GM23338 (cell line): Measurements from ENCODE around the gene KIAA0408. TPM values are rescaled to one million over a fixed set of nuclear protein-coding genes. Genes with fewer than 3 reads are reported as not detected.
A peak's percentile ranks its signal among the peaks of the same experiment; 100 is the strongest.
"Not testable (repeated sequence)": the region's sequence is repeated elsewhere in the genome, so short reads cannot be mapped to it uniquely, and the experiment has no call there.

ENCODE experiments used
- ATAC-seq: fragments of 200-7000 bp; cut with Tn5 transposase; 3 replicates; pipeline ENCODE4 v1.9.1; 2020
- DNase-seq: peaks from one replicate; pipeline ENCODE4 v3.0.0-alpha.2; 2015; ENCODE audit warnings: low spot score
- H2AFZ ChIP-seq: fragments of 200-600 bp; sonication (generic); 2 replicates; pipeline ENCODE4 v1.8.0; 2016; ENCODE audit warnings: antibody characterized with exemption, mild to moderate bottlenecking, moderate library complexity
- H3F3A ChIP-seq: fragments of 200-600 bp; sonication (generic); replicated peaks from 2 replicates; pipeline ENCODE4 v1.8.0; 2017; ENCODE audit warnings: antibody characterized with exemption, mixed run types, low read depth
- H3K27ac ChIP-seq: fragments of 200-600 bp; sonication (generic); 2 replicates; pipeline ENCODE4 v1.6.1; 2016; ENCODE audit warnings: low read depth
- H3K27me3 ChIP-seq: fragments of 200-600 bp; sonication (generic); 2 replicates; pipeline ENCODE4 v1.8.0; 2016; ENCODE audit warnings: mild to moderate bottlenecking, mixed run types, moderate library complexity; ENCODE audit not compliant: insufficient read depth
- H3K36me3 ChIP-seq: fragments of 200-600 bp; sonication (generic); 2 replicates; pipeline ENCODE4 v1.8.0; 2016; ENCODE audit warnings: mild to moderate bottlenecking; ENCODE audit not compliant: insufficient read depth
- H3K4me1 ChIP-seq: fragments of 200-600 bp; sonication (generic); 2 replicates; pipeline ENCODE4 v1.8.0; 2016; ENCODE audit warnings: mild to moderate bottlenecking, moderate library complexity; ENCODE audit not compliant: insufficient read depth
- H3K4me2 ChIP-seq: fragments of 200-600 bp; sonication (generic); 2 replicates; pipeline ENCODE4 v1.7.1; 2017; ENCODE audit warnings: mixed run types
- H3K4me3 ChIP-seq: fragments of 200-600 bp; sonication (generic); 2 replicates; pipeline ENCODE4 v1.6.1; 2016; ENCODE audit warnings: mixed run types
- H3K79me2 ChIP-seq: fragments of 200-600 bp; sonication (generic); replicated peaks from 2 replicates; pipeline ENCODE4 v1.8.0; 2017; ENCODE audit warnings: mild to moderate bottlenecking; ENCODE audit not compliant: insufficient read depth
- H3K9me2 ChIP-seq: fragments of 200-600 bp; sonication (generic); 2 replicates; pipeline ENCODE4 v1.8.0; 2017; ENCODE audit not compliant: insufficient read depth
- H4K20me1 ChIP-seq: fragments of 200-600 bp; sonication (generic); replicated peaks from 2 replicates; pipeline ENCODE4 v1.8.0; 2017; ENCODE audit warnings: mild to moderate bottlenecking; ENCODE audit not compliant: insufficient read depth
- H3K27ac Mint-ChIP-seq: 2 replicates; pipeline ENCODE4 v1.8.0; 2020; ENCODE audit warnings: inconsistent platforms, mild to moderate bottlenecking, moderate library complexity, mixed read lengths
- H3K27me3 Mint-ChIP-seq: 3 replicates; pipeline ENCODE4 v1.8.0; 2022; ENCODE audit warnings: low read depth, mild to moderate bottlenecking, moderate library complexity, mixed read lengths, inconsistent platforms; ENCODE audit not compliant: insufficient read depth, poor library complexity
- H3K36me3 Mint-ChIP-seq: 3 replicates; pipeline ENCODE4 v1.8.0; 2021; ENCODE audit warnings: low read depth, mild to moderate bottlenecking, inconsistent platforms, moderate library complexity, mixed read lengths
- H3K4me1 Mint-ChIP-seq: 3 replicates; pipeline ENCODE4 v1.8.0; 2020; ENCODE audit warnings: mild to moderate bottlenecking, inconsistent platforms, mixed read lengths
- H3K4me3 Mint-ChIP-seq: 3 replicates; pipeline ENCODE4 v1.8.0; 2021; ENCODE audit warnings: moderate library complexity, mild to moderate bottlenecking, inconsistent platforms, mixed read lengths
- H3K9me3 Mint-ChIP-seq: 3 replicates; pipeline ENCODE4 v1.8.0; 2020; ENCODE audit warnings: moderate library complexity, mild to moderate bottlenecking, inconsistent platforms, mixed read lengths
- CREB1 ChIP-seq: fragments of 250-450 bp; sonication (Bioruptor Pico); IDR thresholded peaks from 2 replicates; pipeline ENCODE4 v1.5.0; 2020; ENCODE audit warnings: low read depth, mild to moderate bottlenecking, moderate library complexity
- EZH2 ChIP-seq: fragments of 200-600 bp; sonication (generic); IDR thresholded peaks from one replicate; pipeline ENCODE4 v1.8.0; 2017; ENCODE audit warnings: antibody characterized with exemption, mild to moderate bottlenecking, low read depth; ENCODE audit not compliant: unreplicated experiment
- EZH2phosphoT487 ChIP-seq: fragments of 200-600 bp; sonication (generic); IDR thresholded peaks from one replicate; pipeline ENCODE4 v1.8.1; 2018; ENCODE audit warnings: antibody characterized with exemption; ENCODE audit not compliant: unreplicated experiment
- JUNB ChIP-seq: IDR thresholded peaks from one replicate; pipeline ENCODE4 v1.6.1; 2016; ENCODE audit warnings: antibody characterized with exemption; ENCODE audit not compliant: unreplicated experiment
- polyA plus RNA-seq: library from polyadenylated mRNA; unstranded; fragments of >200 nt; fragmentation: Nextera tagmentation; extraction: Ambion mirVana; gene quantifications from 2 replicates; pipeline ENCODE4 v1.2.1, GENCODE V29; 2016
- total RNA-seq: library from RNA; depleted of rRNA; stranded (reverse); fragments of >200 nt; shearing (Covaris generic); gene quantifications from 2 replicates; pipeline ENCODE4 v1.2.3, GENCODE V29; 2014
- TF ChIP-seq, protein P1 (sequence below): IDR thresholded peaks from 2 replicates; pipeline ENCODE4 v1.6.1; 2016; ENCODE audit warnings: antibody characterized with exemption
- TF ChIP-seq, protein P2 (sequence below): fragments of 250-450 bp; sonication (Bioruptor Pico); IDR thresholded peaks from 2 replicates; pipeline ENCODE4 v1.5.0; 2020; ENCODE audit warnings: mild to moderate bottlenecking, moderate library complexity

KIAA0408 gene
- total and polyA plus RNA-seq, 2 experiments from 2014 or later = 4.0 to 9.1 TPM

- no peak overlapping the region for H3K27ac ChIP-seq
Measured at GRCh38 chr6:127415096-127415495, 44.1 kb downstream of the KIAA0408 start.

GRCh38 chr6:127413123-127413522 is 46.1 kb downstream of the KIAA0408 start:
- not testable (repeated sequence) for H3K4me1 ChIP-seq, H3K9me2 ChIP-seq, H3K4me3 Mint-ChIP-seq, H3K79me2 ChIP-seq, H3K27me3 ChIP-seq, H3K4me1 Mint-ChIP-seq, H3K27me3 Mint-ChIP-seq, ATAC-seq, DNase-seq, H3K4me3 ChIP-seq, H3K36me3 ChIP-seq, H3F3A ChIP-seq, H3K4me2 ChIP-seq, H3K36me3 Mint-ChIP-seq, H4K20me1 ChIP-seq, H3K27ac Mint-ChIP-seq, H3K9me3 Mint-ChIP-seq, H3K27ac ChIP-seq
- peak overlapping the region; percentile 87 for H2AFZ ChIP-seq

More at GRCh38 chr6:127415096-127415495, 44.1 kb downstream of the KIAA0408 start:
- Histone ChIP-seq H3K9me2 (no peaks in the 10 kb centered on the region; the same call in 1 of the 2 replicates), H2AFZ (no peak overlapping the region), H3K36me3 (no peaks in the 10 kb centered on the region), H4K20me1 (no peaks in the 10 kb centered on the region), H3K4me1 (no peaks in the 10 kb centered on the region), H3K4me3 (no peak overlapping the region), H3F3A (no peaks in the 10 kb centered on the region), H3K79me2 (no peaks in the 10 kb centered on the region), H3K4me2 (no peak overlapping the region), H3K27me3 (no peaks in the 10 kb centered on the region)
- Mint-ChIP-seq H3K27me3 (peaks cover 5% of the 10 kb centered on the region), H3K4me3 (no peak overlapping the region), H3K9me3 (no peaks in the 10 kb centered on the region; the same call in 2 of the 3 replicates), H3K27ac (no peak overlapping the region), H3K36me3 (no peaks in the 10 kb centered on the region; the same call in 1 of the 3 replicates), H3K4me1 (peaks cover 3% of the 10 kb centered on the region; the same call in 1 of the 3 replicates)
- ATAC-seq = no peak
- no peak for TF ChIP-seq EZH2
- TF ChIP-seq, protein P1, sequence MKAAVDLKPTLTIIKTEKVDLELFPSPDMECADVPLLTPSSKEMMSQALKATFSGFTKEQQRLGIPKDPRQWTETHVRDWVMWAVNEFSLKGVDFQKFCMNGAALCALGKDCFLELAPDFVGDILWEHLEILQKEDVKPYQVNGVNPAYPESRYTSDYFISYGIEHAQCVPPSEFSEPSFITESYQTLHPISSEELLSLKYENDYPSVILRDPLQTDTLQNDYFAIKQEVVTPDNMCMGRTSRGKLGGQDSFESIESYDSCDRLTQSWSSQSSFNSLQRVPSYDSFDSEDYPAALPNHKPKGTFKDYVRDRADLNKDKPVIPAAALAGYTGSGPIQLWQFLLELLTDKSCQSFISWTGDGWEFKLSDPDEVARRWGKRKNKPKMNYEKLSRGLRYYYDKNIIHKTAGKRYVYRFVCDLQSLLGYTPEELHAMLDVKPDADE = no peak
- no peak for TF ChIP-seq CREB1
- TF ChIP-seq EZH2phosphoT487 = no peak
- TF ChIP-seq, protein P2, sequence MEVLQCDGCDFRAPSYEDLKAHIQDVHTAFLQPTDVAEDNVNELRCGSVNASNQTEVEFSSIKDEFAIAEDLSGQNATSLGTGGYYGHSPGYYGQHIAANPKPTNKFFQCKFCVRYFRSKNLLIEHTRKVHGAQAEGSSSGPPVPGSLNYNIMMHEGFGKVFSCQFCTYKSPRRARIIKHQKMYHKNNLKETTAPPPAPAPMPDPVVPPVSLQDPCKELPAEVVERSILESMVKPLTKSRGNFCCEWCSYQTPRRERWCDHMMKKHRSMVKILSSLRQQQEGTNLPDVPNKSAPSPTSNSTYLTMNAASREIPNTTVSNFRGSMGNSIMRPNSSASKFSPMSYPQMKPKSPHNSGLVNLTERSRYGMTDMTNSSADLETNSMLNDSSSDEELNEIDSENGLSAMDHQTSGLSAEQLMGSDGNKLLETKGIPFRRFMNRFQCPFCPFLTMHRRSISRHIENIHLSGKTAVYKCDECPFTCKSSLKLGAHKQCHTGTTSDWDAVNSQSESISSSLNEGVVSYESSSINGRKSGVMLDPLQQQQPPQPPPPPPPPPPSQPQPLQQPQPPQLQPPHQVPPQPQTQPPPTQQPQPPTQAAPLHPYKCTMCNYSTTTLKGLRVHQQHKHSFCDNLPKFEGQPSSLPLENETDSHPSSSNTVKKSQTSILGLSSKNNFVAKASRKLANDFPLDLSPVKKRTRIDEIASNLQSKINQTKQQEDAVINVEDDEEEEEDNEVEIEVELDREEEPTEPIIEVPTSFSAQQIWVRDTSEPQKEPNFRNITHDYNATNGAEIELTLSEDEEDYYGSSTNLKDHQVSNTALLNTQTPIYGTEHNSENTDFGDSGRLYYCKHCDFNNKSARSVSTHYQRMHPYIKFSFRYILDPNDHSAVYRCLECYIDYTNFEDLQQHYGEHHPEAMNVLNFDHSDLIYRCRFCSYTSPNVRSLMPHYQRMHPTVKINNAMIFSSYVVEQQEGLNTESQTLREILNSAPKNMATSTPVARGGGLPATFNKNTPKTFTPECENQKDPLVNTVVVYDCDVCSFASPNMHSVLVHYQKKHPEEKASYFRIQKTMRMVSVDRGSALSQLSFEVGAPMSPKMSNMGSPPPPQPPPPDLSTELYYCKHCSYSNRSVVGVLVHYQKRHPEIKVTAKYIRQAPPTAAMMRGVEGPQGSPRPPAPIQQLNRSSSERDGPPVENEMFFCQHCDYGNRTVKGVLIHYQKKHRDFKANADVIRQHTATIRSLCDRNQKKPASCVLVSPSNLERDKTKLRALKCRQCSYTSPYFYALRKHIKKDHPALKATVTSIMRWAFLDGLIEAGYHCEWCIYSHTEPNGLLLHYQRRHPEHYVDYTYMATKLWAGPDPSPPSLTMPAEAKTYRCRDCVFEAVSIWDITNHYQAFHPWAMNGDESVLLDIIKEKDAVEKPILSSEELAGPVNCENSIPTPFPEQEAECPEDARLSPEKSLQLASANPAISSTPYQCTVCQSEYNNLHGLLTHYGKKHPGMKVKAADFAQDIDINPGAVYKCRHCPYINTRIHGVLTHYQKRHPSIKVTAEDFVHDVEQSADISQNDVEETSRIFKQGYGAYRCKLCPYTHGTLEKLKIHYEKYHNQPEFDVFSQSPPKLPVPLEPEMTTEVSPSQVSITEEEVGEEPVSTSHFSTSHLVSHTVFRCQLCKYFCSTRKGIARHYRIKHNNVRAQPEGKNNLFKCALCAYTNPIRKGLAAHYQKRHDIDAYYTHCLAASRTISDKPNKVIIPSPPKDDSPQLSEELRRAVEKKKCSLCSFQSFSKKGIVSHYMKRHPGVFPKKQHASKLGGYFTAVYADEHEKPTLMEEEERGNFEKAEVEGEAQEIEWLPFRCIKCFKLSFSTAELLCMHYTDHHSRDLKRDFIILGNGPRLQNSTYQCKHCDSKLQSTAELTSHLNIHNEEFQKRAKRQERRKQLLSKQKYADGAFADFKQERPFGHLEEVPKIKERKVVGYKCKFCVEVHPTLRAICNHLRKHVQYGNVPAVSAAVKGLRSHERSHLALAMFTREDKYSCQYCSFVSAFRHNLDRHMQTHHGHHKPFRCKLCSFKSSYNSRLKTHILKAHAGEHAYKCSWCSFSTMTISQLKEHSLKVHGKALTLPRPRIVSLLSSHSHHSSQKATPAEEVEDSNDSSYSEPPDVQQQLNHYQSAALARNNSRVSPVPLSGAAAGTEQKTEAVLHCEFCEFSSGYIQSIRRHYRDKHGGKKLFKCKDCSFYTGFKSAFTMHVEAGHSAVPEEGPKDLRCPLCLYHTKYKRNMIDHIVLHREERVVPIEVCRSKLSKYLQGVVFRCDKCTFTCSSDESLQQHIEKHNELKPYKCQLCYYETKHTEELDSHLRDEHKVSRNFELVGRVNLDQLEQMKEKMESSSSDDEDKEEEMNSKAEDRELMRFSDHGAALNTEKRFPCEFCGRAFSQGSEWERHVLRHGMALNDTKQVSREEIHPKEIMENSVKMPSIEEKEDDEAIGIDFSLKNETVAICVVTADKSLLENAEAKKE (CRISPR knock-in tag) = no peak
- no peak for TF ChIP-seq JUNB
- no peak for DNase-seq

- not testable (repeated sequence) for H3K4me1 ChIP-seq, H3K27ac ChIP-seq, H3K79me2 ChIP-seq, H3K36me3 Mint-ChIP-seq, H3K4me2 ChIP-seq, H3K4me3 Mint-ChIP-seq, H3K27ac Mint-ChIP-seq, H3K4me3 ChIP-seq, H3K9me2 ChIP-seq, H2AFZ ChIP-seq, H3K27me3 ChIP-seq, H3K36me3 ChIP-seq, H3F3A ChIP-seq, H3K9me3 Mint-ChIP-seq, DNase-seq, H3K27me3 Mint-ChIP-seq, H3K4me1 Mint-ChIP-seq, H4K20me1 ChIP-seq, ATAC-seq
Measured at GRCh38 chr6:127412016-127412415, 47.2 kb downstream of the KIAA0408 start.
